GM23248 (cell line): ENCODE data around the gene ABCC4. TPM values are rescaled to one million over a fixed set of nuclear protein-coding genes. Genes with fewer than 3 reads are reported as not detected.
"Not testable (repeated sequence)": the region's sequence is repeated elsewhere in the genome, so short reads cannot be mapped to it uniquely, and the experiment has no call there.

Experiments used
- DNase-seq: peaks from one replicate; pipeline ENCODE4 v3.0.0-alpha.2; 2015
- H2AFZ ChIP-seq: fragments of 200-600 bp; sonication (generic); 2 replicates; pipeline ENCODE4 v1.6.1; 2016; ENCODE audit warnings: antibody characterized with exemption
- H3F3A ChIP-seq: fragments of 200-600 bp; sonication (generic); 2 replicates; pipeline ENCODE4 v1.6.1; 2016; ENCODE audit warnings: mild to moderate bottlenecking, antibody characterized with exemption, mixed run types; ENCODE audit not compliant: insufficient read depth
- H3K27ac ChIP-seq: fragments of 200-600 bp; sonication (generic); 2 replicates; pipeline ENCODE4 v1.5.1; 2016; ENCODE audit warnings: mild to moderate bottlenecking
- H3K27me3 ChIP-seq: fragments of 200-600 bp; sonication (generic); replicated peaks from 2 replicates; pipeline ENCODE4 v1.6.1; 2016; ENCODE audit warnings: mild to moderate bottlenecking; ENCODE audit not compliant: insufficient read depth
- H3K36me3 ChIP-seq: fragments of 200-600 bp; sonication (generic); 2 replicates; pipeline ENCODE4 v1.6.1; 2016; ENCODE audit warnings: low read depth, mild to moderate bottlenecking
- H3K4me1 ChIP-seq: fragments of 200-600 bp; sonication (generic); 2 replicates; pipeline ENCODE4 v1.6.1; 2016; ENCODE audit warnings: mild to moderate bottlenecking; ENCODE audit not compliant: insufficient read depth
- H3K4me2 ChIP-seq: fragments of 200-600 bp; sonication (generic); one replicate; pipeline ENCODE4 v1.6.1; 2016; ENCODE audit warnings: mild to moderate bottlenecking; ENCODE audit not compliant: unreplicated experiment
- H3K4me3 ChIP-seq: fragments of 200-600 bp; sonication (generic); 2 replicates; pipeline ENCODE4 v1.5.1; 2016; ENCODE audit warnings: mild to moderate bottlenecking
- H3K79me2 ChIP-seq: fragments of 200-600 bp; sonication (generic); 2 replicates; pipeline ENCODE4 v1.6.1; 2016; ENCODE audit warnings: mild to moderate bottlenecking; ENCODE audit not compliant: insufficient read depth
- H3K9ac ChIP-seq: fragments of 200-600 bp; sonication (generic); 2 replicates; pipeline ENCODE4 v1.6.1; 2016; ENCODE audit warnings: mild to moderate bottlenecking
- H3K9me2 ChIP-seq: fragments of 200-600 bp; sonication (generic); 2 replicates; pipeline ENCODE4 v1.6.1; 2016; ENCODE audit warnings: mixed run types, mild to moderate bottlenecking, moderate library complexity; ENCODE audit not compliant: insufficient read depth
- H3K9me3 ChIP-seq: fragments of 200-600 bp; sonication (generic); one replicate; pipeline ENCODE4 v1.6.1; 2017; ENCODE audit warnings: low read depth
- H4K20me1 ChIP-seq: fragments of 200-600 bp; sonication (generic); 2 replicates; pipeline ENCODE4 v1.6.0; 2016; ENCODE audit not compliant: insufficient read depth
- EZH2 ChIP-seq: fragments of 200-600 bp; sonication (generic); IDR thresholded peaks from 2 replicates; pipeline ENCODE4 v1.6.1; 2018; ENCODE audit warnings: antibody characterized with exemption, mild to moderate bottlenecking; ENCODE audit not compliant: insufficient read depth, poor library complexity, severe bottlenecking
- EZH2phosphoT487 ChIP-seq: fragments of 200-600 bp; sonication (generic); IDR thresholded peaks from 2 replicates; pipeline ENCODE4 v1.6.1; 2018; ENCODE audit warnings: antibody characterized with exemption, moderate library complexity, mild to moderate bottlenecking, low read depth; ENCODE audit not compliant: insufficient read depth
- WGBS, 2 experiments: methylation state at CpG; one replicate each; pipeline ENCODE4 v1.1.6; 2015 to 2017; ENCODE audit warnings: low lambda C conversion rate in 2 of 2, low coverage in 1 of 2; ENCODE audit errors: missing lambda C conversion rate in 2 of 2; 5-methylcytosine and 5-hydroxymethylcytosine counted together
- in situ Hi-C: fragments of 300-500 bp; cut with MboI; formaldehyde crosslinking; loops from 2 replicates; pipeline ENCODE4 v1.15.0; 2020
- polyA plus RNA-seq: library from polyadenylated mRNA; unstranded; fragments of >200 nt; fragmentation: Nextera tagmentation; extraction: Ambion mirVana; gene quantifications from 2 replicates; pipeline ENCODE4 v1.2.1, GENCODE V29; 2016
- total RNA-seq: library from RNA; depleted of rRNA; stranded (reverse); fragments of >200 nt; shearing (Covaris generic); gene quantifications from 2 replicates; pipeline ENCODE4 v1.2.3, GENCODE V29; 2014

Gene ABCC4
- total and polyA plus RNA-seq, 2 experiments from 2014 or later, result 3.9 to 11.2 TPM

DNA sequence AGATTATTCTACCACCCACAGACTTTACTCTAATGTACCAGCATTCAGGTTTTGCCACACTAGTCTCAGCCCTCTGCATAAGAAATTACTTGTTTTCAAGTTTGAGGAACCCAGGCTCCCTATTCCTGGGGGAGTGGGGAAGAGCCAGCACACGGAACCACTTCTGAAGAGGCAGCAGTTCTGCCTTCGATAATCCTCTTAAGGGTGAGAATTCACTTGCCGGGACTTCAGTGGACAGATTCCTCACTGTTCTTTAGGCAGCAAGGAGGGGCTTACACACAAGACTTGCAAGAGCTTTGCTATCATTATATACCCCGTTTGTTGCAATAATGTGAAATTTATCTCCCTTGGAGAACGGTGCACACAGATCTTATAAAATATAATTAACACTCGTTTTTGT is 133.1 kb downstream of the ABCC4 start:
- no peaks in the 10 kb centered on the region for H3K79me2 ChIP-seq

DNA sequence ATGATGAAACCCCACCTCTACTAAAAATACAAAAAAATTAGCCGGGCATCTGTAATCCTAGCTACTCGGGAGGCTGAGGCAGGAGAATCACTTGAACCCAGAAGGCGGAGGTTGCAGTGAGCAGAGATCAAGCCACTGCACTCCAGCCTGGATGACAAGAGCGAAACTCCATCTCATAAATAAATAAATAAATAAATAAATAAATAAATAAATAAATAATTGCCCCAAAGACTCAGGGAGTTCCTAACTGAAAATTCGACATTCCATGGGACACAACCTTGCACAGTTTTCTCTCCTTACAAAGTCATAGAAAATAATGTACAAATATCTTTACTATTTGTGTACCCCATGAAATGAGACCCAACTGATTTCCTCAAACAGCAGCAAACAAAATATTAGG is 134.2 kb downstream of the ABCC4 start:
- H3K4me1 ChIP-seq, H3K4me2 ChIP-seq, H3F3A ChIP-seq, H3K36me3 ChIP-seq, H3K9me2 ChIP-seq, H3K79me2 ChIP-seq, H3K9ac ChIP-seq, H2AFZ ChIP-seq, H4K20me1 ChIP-seq, DNase-seq, H3K9me3 ChIP-seq, H3K27ac ChIP-seq, H3K4me3 ChIP-seq, H3K27me3 ChIP-seq: not testable (repeated sequence)
- 97 to 98% methylated on average over 5 of the region's 5 CpGs for WGBS, 2 experiments
- in situ Hi-C loops, result loop anchor here (25.0 kb wide), 1 partner anchor 505 kb away; no protein-coding TSS in a partner anchor

More for the DNA sequence above, 133.1 kb downstream of the ABCC4 start:
- Histone ChIP-seq H3K9me3 (no peaks in the 10 kb centered on the region), H3K36me3 (no peaks in the 10 kb centered on the region), H3F3A (no peaks in the 10 kb centered on the region), H3K4me2 (no peak overlapping the region), H2AFZ (no peak overlapping the region), H4K20me1 (no peaks in the 10 kb centered on the region), H3K4me3 (no peak overlapping the region), H3K4me1 (no peaks in the 10 kb centered on the region), H3K27ac (no peak overlapping the region), H3K9me2 (no peaks in the 10 kb centered on the region), H3K27me3 (no peaks in the 10 kb centered on the region), H3K9ac (no peak overlapping the region)
- no peak for DNase-seq
- WGBS, 2 experiments, result 85 to 93% methylated on average over 6 of the region's 6 CpGs
- in situ Hi-C loops, result loop anchor here (25.0 kb wide), 1 partner anchor 506 kb away; no protein-coding TSS in a partner anchor
- TF ChIP-seq EZH2 (no peak), EZH2phosphoT487 (no peak)

DNA sequence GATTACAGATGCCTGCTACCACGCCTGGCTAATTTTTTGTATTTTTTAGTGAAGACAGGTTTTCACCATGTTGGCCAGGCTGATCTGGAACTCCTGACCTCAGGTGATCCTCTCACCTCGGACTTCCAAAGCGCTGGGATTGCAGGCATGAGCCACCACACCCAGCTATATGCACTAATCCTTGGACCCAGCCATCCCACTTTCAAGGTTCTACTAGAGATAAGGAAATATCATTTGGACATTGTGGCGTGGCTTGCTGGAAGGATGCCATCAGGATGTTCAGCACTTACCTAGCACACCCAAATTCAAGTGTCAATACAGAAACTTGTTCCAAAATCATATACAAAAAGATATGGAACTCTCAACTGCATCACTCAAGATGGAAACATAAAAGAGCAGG is 136.4 kb downstream of the ABCC4 start:
- Histone ChIP-seq H3K27me3 (no peaks in the 10 kb centered on the region), H3K9me2 (no peaks in the 10 kb centered on the region), H4K20me1 (no peaks in the 10 kb centered on the region), H3K4me1 (no peaks in the 10 kb centered on the region), H2AFZ (no peak overlapping the region), H3K27ac (no peak overlapping the region), H3K4me2 (no peak overlapping the region), H3K4me3 (no peak overlapping the region), H3K36me3 (no peaks in the 10 kb centered on the region), H3K79me2 (no peaks in the 10 kb centered on the region), H3K9me3 (no peaks in the 10 kb centered on the region), H3K9ac (no peak overlapping the region), H3F3A (no peaks in the 10 kb centered on the region)
- WGBS, 2 experiments, result 97% methylated on average over 4 of the region's 4 CpGs
- TF ChIP-seq EZH2phosphoT487 (no peak), EZH2 (no peak)
- in situ Hi-C loops, result loop anchor here (25.0 kb wide), 1 partner anchor 503 kb away; no protein-coding TSS in a partner anchor
- DNase-seq, result no peak

DNA sequence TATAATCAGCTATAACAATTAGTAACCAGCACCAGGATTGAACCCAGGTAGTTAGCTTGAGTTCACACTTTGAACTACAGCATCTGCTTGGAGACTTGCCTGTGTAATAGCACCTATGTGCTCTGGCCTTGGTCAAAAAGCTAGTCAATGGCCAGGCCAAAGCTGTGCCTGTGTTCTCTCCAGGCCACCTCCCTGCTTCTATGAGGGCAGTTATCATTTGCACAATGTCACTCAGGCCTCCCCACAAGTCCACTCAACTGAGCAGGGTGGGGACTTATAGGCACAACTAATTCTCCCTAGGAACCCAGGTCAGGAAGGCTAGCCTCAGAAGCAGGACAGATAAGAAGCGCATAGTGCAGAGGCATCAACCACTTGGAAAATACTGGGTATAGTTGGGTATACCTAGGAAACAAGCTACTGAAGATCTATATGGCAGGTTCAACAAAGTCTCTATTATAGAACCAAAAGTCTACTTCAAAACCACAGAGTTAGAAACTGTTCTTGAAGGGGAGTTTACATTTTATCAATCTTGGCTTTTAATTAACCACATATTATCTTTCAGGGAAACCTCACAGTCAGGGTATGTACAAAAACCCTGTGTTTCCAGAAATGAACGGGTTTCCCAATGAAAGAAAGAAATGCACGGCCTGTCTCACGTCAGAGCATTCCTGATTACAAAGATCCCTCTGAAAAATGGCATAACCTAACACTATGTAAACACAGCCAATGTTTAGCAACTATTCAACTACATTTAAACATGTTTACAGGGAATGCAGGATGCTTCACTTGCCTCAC is 140.9 kb downstream of the ABCC4 start:
- no peak overlapping the region for H3K9ac ChIP-seq
- peak; percentile 12 for DNase-seq
- no peaks in the 10 kb centered on the region for H3F3A ChIP-seq
- no peak overlapping the region for H2AFZ ChIP-seq
- H3K79me2 ChIP-seq, result no peaks in the 10 kb centered on the region
- WGBS, 2 experiments, result 69 to 76% methylated on average over 4 of the region's 4 CpGs
- H3K9me3 ChIP-seq, result no peaks in the 10 kb centered on the region
- TF ChIP-seq EZH2 (no peak), EZH2phosphoT487 (no peak)
- H3K27ac ChIP-seq, result no peak overlapping the region
- no peaks in the 10 kb centered on the region for H3K27me3 ChIP-seq
- in situ Hi-C loops, result loop anchor here (25.0 kb wide), 1 partner anchor 498 kb away; no protein-coding TSS in a partner anchor
- H3K4me3 ChIP-seq, result no peak overlapping the region
- H4K20me1 ChIP-seq, result no peaks in the 10 kb centered on the region
- H3K9me2 ChIP-seq, result no peaks in the 10 kb centered on the region
- no peaks in the 10 kb centered on the region for H3K36me3 ChIP-seq
- no peak overlapping the region for H3K4me2 ChIP-seq
- H3K4me1 ChIP-seq, result no peaks in the 10 kb centered on the region
